Left renal cortex interstitium (tissue), 4 donors: ENCODE results near the gene TBC1D20. TPM values are rescaled to one million over a fixed set of nuclear protein-coding genes. Genes with fewer than 3 reads are reported as not detected.

Experiments used
- polyA plus RNA-seq, 4 donors: library from polyadenylated mRNA; unstranded; fragments of 120-200 nt; gene quantifications; one replicate each; pipeline ENCODE4 v1.2.1, GENCODE V29; 2013; ENCODE audit not compliant: insufficient read length in 4 of 4

TBC1D20 gene
- polyA plus RNA-seq, 4 donors: 29.0 to 38.3 (median 32.9) TPM

Other genes starting within 250 kb of the TBC1D20 start
- gene DEFB129, start 235.3 kb downstream of the TBC1D20 start, polyA plus RNA-seq: not detected
- gene DEFB132, start 204.8 kb downstream of the TBC1D20 start, polyA plus RNA-seq: under 1 TPM in 1 of 4 donors, not detected in 3; 0.10 TPM
- gene C20orf96, start 171.8 kb downstream of the TBC1D20 start, polyA plus RNA-seq: 10 to 100 TPM; 32.0 to 43.0 (median 37.6) TPM
- 10 to 100 TPM; 41.0 to 59.0 (median 48.3) TPM for gene ZCCHC3, start 165.0 kb downstream of the TBC1D20 start, polyA plus RNA-seq
- 10 to 100 TPM; 25.1 to 45.5 (median 36.8) TPM for gene SOX12, start 137.0 kb downstream of the TBC1D20 start, polyA plus RNA-seq
- 10 to 100 TPM; 45.3 to 56.4 (median 49.5) TPM for gene NRSN2, start 115.4 kb downstream of the TBC1D20 start, polyA plus RNA-seq
- gene TRIB3, start 81.8 kb downstream of the TBC1D20 start, polyA plus RNA-seq: 1 to 10 TPM; 3.8 to 5.4 (median 4.1) TPM
- gene RBCK1, start 54.2 kb downstream of the TBC1D20 start, polyA plus RNA-seq: 100 to 1,000 TPM in 2 of 4 donors, 10 to 100 TPM in 2; 66.5 to 111 (median 91.9) TPM
- gene CSNK2A1, start 81.3 kb upstream of the TBC1D20 start, polyA plus RNA-seq: 100 to 1,000 TPM; 127 to 158 (median 142) TPM
- gene TCF15, start 147.8 kb upstream of the TBC1D20 start, polyA plus RNA-seq: 1 to 10 TPM; 1.0 to 2.6 (median 1.5) TPM
- 10 to 100 TPM; 10.4 to 15.1 (median 13.1) TPM for gene SRXN1, start 190.7 kb upstream of the TBC1D20 start, polyA plus RNA-seq
- gene SCRT2, start 213.3 kb upstream of the TBC1D20 start, polyA plus RNA-seq: under 1 TPM in 3 of 4 donors, not detected in 1; 0.07 to 0.17 (median 0.08) TPM